Erythroblast (primary cell): ENCODE measurements around the gene MAPK12.
A peak's percentile ranks its signal among the peaks of the same experiment; 100 is the strongest.

Source experiments
- DNase-seq, 2 experiments: peaks; one replicate each; lab custom pipeline; 2025; lab: John Stamatoyannopoulos, UW
- GATA1 ChIP-seq: IDR thresholded peaks from 2 replicates; pipeline ENCODE4 v1.6.1; 2011; ENCODE audit warnings: low read depth, mild to moderate bottlenecking, control low read depth, low read length, moderate library complexity
- POLR2A ChIP-seq: IDR thresholded peaks from 2 replicates; pipeline ENCODE4 v1.6.1; 2011; ENCODE audit warnings: mild to moderate bottlenecking, low read length

Gene MAPK12

GRCh38 chr22:50225200-50225969 lies 36.1 kb downstream of the MAPK12 start:
- TF ChIP-seq POLR2A: no peak
- TF ChIP-seq GATA1: no peak
- no peak for DNase-seq

GRCh38 chr22:50224071-50224470 lies 37.4 kb downstream of the MAPK12 start:
- no peak for DNase-seq

GRCh38 chr22:50222508-50222907 lies 39.0 kb downstream of the MAPK12 start:
- no peak for DNase-seq
- TF ChIP-seq GATA1 (no peak), POLR2A (no peak)

More at GRCh38 chr22:50224071-50224470, 37.4 kb downstream of the MAPK12 start:
- no peak for TF ChIP-seq POLR2A
- no peak for TF ChIP-seq GATA1

- TF ChIP-seq GATA1: no peak
- TF ChIP-seq POLR2A: no peak
- DNase-seq: no peak
Measured at GRCh38 chr22:50221410-50222300, 39.8 kb downstream of the MAPK12 start.

- TF ChIP-seq GATA1: no peak
- no peak for TF ChIP-seq POLR2A
- no peak for DNase-seq
Measured at GRCh38 chr22:50220603-50221409, 40.7 kb downstream of the MAPK12 start.

GRCh38 chr22:50219800-50220602 lies 41.5 kb downstream of the MAPK12 start:
- DNase-seq: no peak
- TF ChIP-seq GATA1 (no peak), POLR2A (no peak)

GRCh38 chr22:50218996-50219727 lies 42.3 kb downstream of the MAPK12 start:
- TF ChIP-seq GATA1 (no peak), POLR2A (no peak)
- DNase-seq: peak; percentile 76 to 84

GRCh38 chr22:50218153-50218995 lies 43.1 kb downstream of the MAPK12 start:
- no peak for DNase-seq
- TF ChIP-seq GATA1: no peak
- no peak for TF ChIP-seq POLR2A

- DNase-seq: no peak
Measured at GRCh38 chr22:50217543-50218152, 43.8 kb downstream of the MAPK12 start.

GRCh38 chr22:50216684-50217520 lies 44.6 kb downstream of the MAPK12 start:
- no peak for DNase-seq
- TF ChIP-seq GATA1 (no peak), POLR2A (no peak)

More at GRCh38 chr22:50217543-50218152, 43.8 kb downstream of the MAPK12 start:
- no peak for TF ChIP-seq POLR2A
- no peak for TF ChIP-seq GATA1
